ENCODE measurements around the gene PI16. TPM values are rescaled to one million over a fixed set of nuclear protein-coding genes. Genes with fewer than 3 reads are reported as not detected.

PI16 gene
- total RNA-seq, 1 experiment from 2014 or later, result 0.07 TPM

DNA sequence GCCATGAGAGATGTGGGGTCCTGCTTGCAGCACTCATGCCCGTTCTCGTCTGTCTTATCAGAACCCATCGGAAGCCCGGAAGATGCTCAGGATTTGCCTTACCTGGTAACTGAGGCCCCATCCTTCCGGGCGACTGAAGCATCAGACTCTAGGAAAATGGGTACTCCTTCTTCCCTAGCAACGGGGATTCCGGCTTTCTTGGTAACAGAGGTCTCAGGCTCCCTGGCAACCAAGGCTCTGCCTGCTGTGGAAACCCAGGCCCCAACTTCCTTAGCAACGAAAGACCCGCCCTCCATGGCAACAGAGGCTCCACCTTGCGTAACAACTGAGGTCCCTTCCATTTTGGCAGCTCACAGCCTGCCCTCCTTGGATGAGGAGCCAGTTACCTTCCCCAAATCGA, 8.3 kb downstream of the PI16 start:
- Histone ChIP-seq H4K20me1 (ENCODE audit: low read length) (no peaks in the 10 kb centered on the region), H3F3A (ENCODE audit: low read length, unreplicated experiment) (no peaks in the 10 kb centered on the region), H3K9ac (ENCODE audit: low read length) (no peak overlapping the region), H3K9me2 (replicated peaks; ENCODE audit: low read length) (no peaks in the 10 kb centered on the region), H3K79me2 (ENCODE audit: low read length) (no peaks in the 10 kb centered on the region), H3K4me2 (ENCODE audit: low read length) (no peak overlapping the region), H3K27me3 (ENCODE audit: low read length) (no peaks in the 10 kb centered on the region), H3K27ac (ENCODE audit: low read length) (no peak overlapping the region), H3K9me3 (ENCODE audit: low read length) (no peaks in the 10 kb centered on the region), H3K4me1 (ENCODE audit: insufficient read depth, low read length) (peaks cover 15% of the 10 kb centered on the region), H3K4me3 (ENCODE audit: low read length) (no peak overlapping the region), H3K36me3 (ENCODE audit: low read depth, low read length) (peaks cover 7% of the 10 kb centered on the region), H2AFZ (ENCODE audit: low read length) (no peak overlapping the region)
- ChIA-PET POLR2A (ENCODE audit: unreplicated experiment) (no interaction called here), CTCF (no interaction called here)
- DNase-seq (no peak), ATAC-seq (no peak)
- no peak for TF ChIP-seq EZH2 (IDR thresholded peaks at IDR 0.05; ENCODE audit: low read length, unreplicated experiment)
- TF ChIP-seq, protein P1, sequence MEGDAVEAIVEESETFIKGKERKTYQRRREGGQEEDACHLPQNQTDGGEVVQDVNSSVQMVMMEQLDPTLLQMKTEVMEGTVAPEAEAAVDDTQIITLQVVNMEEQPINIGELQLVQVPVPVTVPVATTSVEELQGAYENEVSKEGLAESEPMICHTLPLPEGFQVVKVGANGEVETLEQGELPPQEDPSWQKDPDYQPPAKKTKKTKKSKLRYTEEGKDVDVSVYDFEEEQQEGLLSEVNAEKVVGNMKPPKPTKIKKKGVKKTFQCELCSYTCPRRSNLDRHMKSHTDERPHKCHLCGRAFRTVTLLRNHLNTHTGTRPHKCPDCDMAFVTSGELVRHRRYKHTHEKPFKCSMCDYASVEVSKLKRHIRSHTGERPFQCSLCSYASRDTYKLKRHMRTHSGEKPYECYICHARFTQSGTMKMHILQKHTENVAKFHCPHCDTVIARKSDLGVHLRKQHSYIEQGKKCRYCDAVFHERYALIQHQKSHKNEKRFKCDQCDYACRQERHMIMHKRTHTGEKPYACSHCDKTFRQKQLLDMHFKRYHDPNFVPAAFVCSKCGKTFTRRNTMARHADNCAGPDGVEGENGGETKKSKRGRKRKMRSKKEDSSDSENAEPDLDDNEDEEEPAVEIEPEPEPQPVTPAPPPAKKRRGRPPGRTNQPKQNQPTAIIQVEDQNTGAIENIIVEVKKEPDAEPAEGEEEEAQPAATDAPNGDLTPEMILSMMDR (conservative IDR thresholded peaks at IDR 0.05; ENCODE audit: low read depth, low read length), result no peak
- TF ChIP-seq EZH2phosphoT487 (IDR thresholded peaks at IDR 0.05; ENCODE audit: borderline replicate concordance, low read length), result no peak
- intact Hi-C loops (cut with micrococcal nuclease), result no loop called here
- no TSS peak for BruUV-seq (replicated peaks)

DNA sequence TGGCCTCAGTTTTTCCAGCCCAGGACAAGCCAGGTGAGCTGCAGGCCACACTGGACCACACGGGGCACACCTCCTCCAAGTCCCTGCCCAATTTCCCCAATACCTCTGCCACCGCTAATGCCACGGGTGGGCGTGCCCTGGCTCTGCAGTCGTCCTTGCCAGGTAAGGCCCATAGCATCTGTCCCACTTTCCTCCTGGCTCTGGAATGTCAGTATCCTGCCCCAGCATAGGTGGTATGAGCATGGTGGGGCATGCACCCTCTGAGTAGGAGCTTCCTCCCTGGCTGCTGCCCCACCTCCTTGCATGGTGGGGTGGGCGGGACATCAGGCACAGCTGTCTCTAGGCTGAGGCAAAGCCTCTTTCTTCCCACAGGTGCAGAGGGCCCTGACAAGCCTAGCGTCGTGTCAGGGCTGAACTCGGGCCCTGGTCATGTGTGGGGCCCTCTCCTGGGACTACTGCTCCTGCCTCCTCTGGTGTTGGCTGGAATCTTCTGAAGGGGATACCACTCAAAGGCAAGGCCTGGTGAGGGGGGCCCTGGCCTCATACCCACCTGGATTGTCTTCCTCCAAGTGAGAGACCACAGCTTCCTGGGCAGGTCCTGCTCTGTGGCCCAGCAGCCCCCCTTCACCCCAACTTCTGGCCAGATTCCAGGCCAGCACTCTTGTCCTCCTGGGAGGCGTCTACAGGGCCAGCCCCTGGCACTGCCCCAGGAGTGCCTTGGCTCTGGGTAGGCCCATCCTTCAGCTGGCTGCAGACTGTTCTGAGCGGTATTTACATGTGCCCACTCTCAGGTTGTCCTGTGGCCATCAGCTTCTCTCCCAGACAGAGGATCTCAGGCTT, 9.1 kb downstream of the PI16 start:
- no peak for DNase-seq
- POLR2A ChIA-PET (ENCODE audit: unreplicated experiment), result no interaction called here
- Histone ChIP-seq H4K20me1 (ENCODE audit: low read length) (no peaks in the 10 kb centered on the region), H3K36me3 (ENCODE audit: low read depth, low read length) (peaks cover 15% of the 10 kb centered on the region), H3K4me3 (ENCODE audit: low read length) (no peak overlapping the region), H3K27ac (ENCODE audit: low read length) (no peak overlapping the region), H3K9me2 (replicated peaks; ENCODE audit: low read length) (no peaks in the 10 kb centered on the region), H3K4me1 (ENCODE audit: insufficient read depth, low read length) (peaks cover 15% of the 10 kb centered on the region), H3K79me2 (ENCODE audit: low read length) (no peaks in the 10 kb centered on the region), H2AFZ (ENCODE audit: low read length) (no peak overlapping the region), H3F3A (ENCODE audit: low read length, unreplicated experiment) (no peaks in the 10 kb centered on the region), H3K4me2 (ENCODE audit: low read length) (no peak overlapping the region), H3K9me3 (ENCODE audit: low read length) (no peaks in the 10 kb centered on the region), H3K9ac (ENCODE audit: low read length) (no peak overlapping the region), H3K27me3 (ENCODE audit: low read length) (no peaks in the 10 kb centered on the region)
- TF ChIP-seq, protein P1 (conservative IDR thresholded peaks at IDR 0.05; ENCODE audit: low read depth, low read length), result no peak
- no peak for TF ChIP-seq EZH2 (IDR thresholded peaks at IDR 0.05; ENCODE audit: low read length, unreplicated experiment)
- TF ChIP-seq EZH2phosphoT487 (IDR thresholded peaks at IDR 0.05; ENCODE audit: borderline replicate concordance, low read length), result no peak
- no peak; the same call in 1 of the 2 replicates for ATAC-seq
- CTCF ChIA-PET, result no interaction called here
- BruUV-seq (replicated peaks), result no TSS peak
- intact Hi-C loops (cut with micrococcal nuclease), result no loop called here

DNA sequence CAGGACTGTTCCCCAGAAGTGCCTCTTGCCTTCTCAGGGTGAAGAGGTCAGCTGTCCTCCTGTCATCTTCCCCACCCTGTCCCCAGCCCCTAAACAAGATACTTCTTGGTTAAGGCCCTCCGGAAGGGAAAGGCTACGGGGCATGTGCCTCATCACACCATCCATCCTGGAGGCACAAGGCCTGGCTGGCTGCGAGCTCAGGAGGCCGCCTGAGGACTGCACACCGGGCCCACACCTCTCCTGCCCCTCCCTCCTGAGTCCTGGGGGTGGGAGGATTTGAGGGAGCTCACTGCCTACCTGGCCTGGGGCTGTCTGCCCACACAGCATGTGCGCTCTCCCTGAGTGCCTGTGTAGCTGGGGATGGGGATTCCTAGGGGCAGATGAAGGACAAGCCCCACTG, 9.8 kb downstream of the PI16 start:
- H4K20me1 ChIP-seq (ENCODE audit: low read length), result no peaks in the 10 kb centered on the region
- no peak overlapping the region for H3K27ac ChIP-seq (ENCODE audit: low read length)
- no peaks in the 10 kb centered on the region for H3K79me2 ChIP-seq (ENCODE audit: low read length)
- peaks cover 22% of the 10 kb centered on the region for H3K36me3 ChIP-seq (ENCODE audit: low read depth, low read length)
- H3K4me2 ChIP-seq (ENCODE audit: low read length), result no peak overlapping the region
- ChIA-PET CTCF (no interaction called here), POLR2A (ENCODE audit: unreplicated experiment) (no interaction called here)
- ATAC-seq (no peak), DNase-seq (no peak)
- intact Hi-C loops (cut with micrococcal nuclease), result no loop called here
- no peaks in the 10 kb centered on the region for H3F3A ChIP-seq (ENCODE audit: low read length, unreplicated experiment)
- H3K9me3 ChIP-seq (ENCODE audit: low read length), result no peaks in the 10 kb centered on the region
- no peak overlapping the region for H2AFZ ChIP-seq (ENCODE audit: low read length)
- no peaks in the 10 kb centered on the region for H3K9me2 ChIP-seq (replicated peaks; ENCODE audit: low read length)
- H3K4me1 ChIP-seq (ENCODE audit: insufficient read depth, low read length), result peaks cover 15% of the 10 kb centered on the region
- no peaks in the 10 kb centered on the region for H3K27me3 ChIP-seq (ENCODE audit: low read length)
- no TSS peak for BruUV-seq (replicated peaks)
- H3K4me3 ChIP-seq (ENCODE audit: low read length), result no peak overlapping the region
- TF ChIP-seq, protein P1 (conservative IDR thresholded peaks at IDR 0.05; ENCODE audit: low read depth, low read length), result no peak
- no peak overlapping the region for H3K9ac ChIP-seq (ENCODE audit: low read length)

Measured in PC-3 (cell line).